Measurements from ENCODE around the gene SF3A1. TPM values are rescaled to one million over a fixed set of nuclear protein-coding genes. Genes with fewer than 3 reads are reported as not detected.
"Not testable (repeated sequence)": the region's sequence is repeated elsewhere in the genome, so short reads cannot be mapped to it uniquely, and the experiment has no call there.

The SF3A1 gene, protein sequence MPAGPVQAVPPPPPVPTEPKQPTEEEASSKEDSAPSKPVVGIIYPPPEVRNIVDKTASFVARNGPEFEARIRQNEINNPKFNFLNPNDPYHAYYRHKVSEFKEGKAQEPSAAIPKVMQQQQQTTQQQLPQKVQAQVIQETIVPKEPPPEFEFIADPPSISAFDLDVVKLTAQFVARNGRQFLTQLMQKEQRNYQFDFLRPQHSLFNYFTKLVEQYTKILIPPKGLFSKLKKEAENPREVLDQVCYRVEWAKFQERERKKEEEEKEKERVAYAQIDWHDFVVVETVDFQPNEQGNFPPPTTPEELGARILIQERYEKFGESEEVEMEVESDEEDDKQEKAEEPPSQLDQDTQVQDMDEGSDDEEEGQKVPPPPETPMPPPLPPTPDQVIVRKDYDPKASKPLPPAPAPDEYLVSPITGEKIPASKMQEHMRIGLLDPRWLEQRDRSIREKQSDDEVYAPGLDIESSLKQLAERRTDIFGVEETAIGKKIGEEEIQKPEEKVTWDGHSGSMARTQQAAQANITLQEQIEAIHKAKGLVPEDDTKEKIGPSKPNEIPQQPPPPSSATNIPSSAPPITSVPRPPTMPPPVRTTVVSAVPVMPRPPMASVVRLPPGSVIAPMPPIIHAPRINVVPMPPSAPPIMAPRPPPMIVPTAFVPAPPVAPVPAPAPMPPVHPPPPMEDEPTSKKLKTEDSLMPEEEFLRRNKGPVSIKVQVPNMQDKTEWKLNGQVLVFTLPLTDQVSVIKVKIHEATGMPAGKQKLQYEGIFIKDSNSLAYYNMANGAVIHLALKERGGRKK
- total RNA-seq (2014; rRNA removed; shearing (Covaris generic); ENCODE audit: low replicate concordance): 6.9 and 19.5 TPM in 2 replicates

DNA sequence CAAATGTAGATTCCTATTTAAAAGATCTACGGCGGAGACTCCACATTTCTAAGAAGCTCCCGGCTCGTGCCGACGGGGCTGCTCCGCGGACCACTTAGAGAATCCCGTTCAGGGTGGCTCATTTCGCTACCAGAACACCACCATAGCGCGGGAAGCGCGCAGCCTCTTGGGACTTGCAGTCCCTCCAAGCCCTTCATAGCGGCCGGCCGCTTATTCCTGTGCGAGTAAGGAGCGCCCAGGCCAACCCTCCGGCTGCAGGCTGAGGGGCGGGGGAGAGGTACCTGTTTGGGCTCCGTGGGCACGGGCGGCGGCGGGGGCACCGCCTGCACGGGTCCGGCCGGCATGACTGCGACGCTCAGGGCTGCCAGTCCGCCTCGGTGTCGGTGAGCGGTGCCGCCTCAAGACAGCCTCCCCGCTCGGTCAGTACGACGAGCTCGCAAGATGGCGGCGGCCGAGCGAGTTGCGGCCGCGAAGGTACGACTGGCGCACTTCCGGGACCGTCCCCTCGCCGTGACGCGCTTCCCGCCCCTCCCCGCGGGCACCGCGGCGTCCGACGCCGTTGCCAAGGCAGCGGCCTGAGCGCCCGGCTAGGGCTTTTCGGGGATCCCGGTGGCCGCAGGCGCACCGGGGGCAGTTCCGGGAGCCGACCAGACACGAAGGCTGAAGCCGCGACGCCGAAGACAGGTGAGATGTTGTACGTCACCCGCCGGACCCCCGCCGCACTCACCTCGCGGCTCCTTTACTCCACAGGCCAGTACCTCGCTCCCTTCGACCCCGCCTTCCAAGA, at the start of gene SF3A1, which contains the start of gene CCDC157:
Gene SF3A1, minus strand, starts transcription at position 446 of the 787 bp plus-strand sequence. Its CDS starts 102 bp downstream, at position 344.
Gene CCDC157, plus strand, starts transcription at position 559 of the 787 bp plus-strand sequence. CDS start 8,994 bp downstream, outside the sequence.
- peaks cover 21% of the 10 kb centered on the region for H3K36me3 ChIP-seq
- no peaks in the 10 kb centered on the region for H3K27me3 ChIP-seq
- peak; percentile 80 for DNase-seq
- peak within 1 kb of the TSS; percentile 99 for H3K4me3 ChIP-seq
- no peaks in the 10 kb centered on the region for H3K9me3 ChIP-seq

DNA sequence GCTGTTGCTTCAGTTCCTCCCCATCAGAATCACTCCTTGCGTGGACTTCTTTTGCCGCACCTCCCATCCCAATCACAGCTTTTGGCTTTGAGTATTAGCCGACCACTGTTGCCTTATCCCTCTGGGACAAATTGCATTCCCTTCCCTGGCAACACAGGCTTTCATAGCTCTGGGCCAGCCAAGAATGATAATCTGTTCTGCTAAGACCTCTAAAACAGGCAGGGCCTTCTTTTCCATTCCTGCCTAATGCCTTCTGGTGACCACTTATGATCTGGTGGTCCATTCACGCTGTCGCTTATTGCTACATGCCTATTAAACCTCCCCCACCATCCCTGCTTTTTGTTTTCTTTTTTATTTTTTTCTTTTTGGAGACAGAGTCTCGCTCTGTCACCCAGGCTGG, 49.7 kb upstream of the SF3A1 start:
- DNase-seq: no peak
- Histone ChIP-seq H3K4me3 (no peak overlapping the region), H3K27me3 (no peaks in the 10 kb centered on the region), H3K36me3 (peaks cover 30% of the 10 kb centered on the region), H3K9me3 (no peaks in the 10 kb centered on the region)

- Histone ChIP-seq H3K27me3 (no peaks in the 10 kb centered on the region), H3K9me3 (no peaks in the 10 kb centered on the region), H3K36me3 (peaks cover 24% of the 10 kb centered on the region), H3K4me3 (no peak overlapping the region)
- DNase-seq: no peak
These were observed 49.0 kb upstream of the SF3A1 start for GRCh38 chr22:30405731-30406130.

GRCh38 chr22:30404307-30404706, 47.6 kb upstream of the SF3A1 start:
- no peak for DNase-seq
- no peaks in the 10 kb centered on the region for H3K9me3 ChIP-seq
- peaks cover 11% of the 10 kb centered on the region for H3K36me3 ChIP-seq
- no peaks in the 10 kb centered on the region for H3K27me3 ChIP-seq
- no peak overlapping the region for H3K4me3 ChIP-seq

DNA sequence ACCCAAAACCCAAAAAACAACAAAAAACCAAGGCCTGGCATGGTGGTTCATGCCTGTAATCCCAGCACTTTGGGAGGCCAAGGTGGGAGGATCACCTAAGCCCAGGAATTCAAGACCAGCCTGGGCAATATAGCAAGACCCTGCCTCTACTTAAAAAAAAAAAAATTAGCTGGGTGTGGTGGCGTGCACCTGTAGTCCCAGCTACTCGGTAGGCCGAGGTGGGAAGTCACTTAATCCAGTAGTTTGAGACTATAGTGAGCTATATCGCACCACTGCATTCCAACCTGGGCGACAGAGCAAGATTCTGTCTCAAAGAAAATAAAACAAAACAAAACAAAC, 46.0 kb upstream of the SF3A1 start:
- H3K27me3 ChIP-seq, H3K36me3 ChIP-seq, H3K9me3 ChIP-seq, H3K4me3 ChIP-seq, DNase-seq: not testable (repeated sequence)

DNA sequence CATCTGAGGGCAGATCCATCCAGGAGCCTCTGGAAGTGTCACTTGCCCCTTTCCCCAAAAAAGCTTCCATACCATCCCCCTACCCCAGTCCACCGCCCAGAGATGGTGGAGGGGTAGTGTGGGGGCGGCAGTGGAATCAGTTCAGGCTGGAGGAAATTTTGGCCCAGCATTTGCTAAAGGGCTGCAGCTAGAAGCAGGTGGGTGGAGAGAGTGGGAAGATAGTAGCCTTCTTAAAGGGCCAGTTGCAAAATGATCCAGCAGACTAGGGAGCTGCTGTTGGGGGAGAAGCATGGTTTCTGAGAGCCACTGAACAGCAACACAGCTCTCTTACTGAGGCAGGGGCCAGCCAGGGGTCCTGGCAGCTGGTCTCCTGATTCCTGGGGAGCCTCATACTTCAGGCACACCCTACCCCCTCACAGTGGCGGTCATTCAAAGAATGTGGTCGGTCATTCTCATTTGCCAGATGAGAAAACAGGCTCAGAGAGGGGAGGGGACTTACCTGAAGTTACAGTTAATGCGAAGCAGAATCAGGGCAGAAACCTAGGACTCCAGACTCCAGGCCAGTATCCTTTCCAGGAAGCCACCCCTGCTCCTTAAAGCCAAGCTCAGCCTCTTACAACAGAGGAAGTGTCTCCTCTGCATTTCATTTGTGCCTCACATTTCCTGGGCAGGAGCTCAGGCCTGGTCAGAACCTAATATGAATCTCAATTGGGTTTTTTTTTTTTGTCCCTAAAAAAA, 45.5 kb upstream of the SF3A1 start:
- no peak for DNase-seq
- Histone ChIP-seq H3K27me3 (no peaks in the 10 kb centered on the region), H3K36me3 (peaks cover 6% of the 10 kb centered on the region; the same call in 1 of the 2 replicates), H3K9me3 (no peaks in the 10 kb centered on the region), H3K4me3 (no peak overlapping the region)

GRCh38 chr22:30401024-30401423, 44.3 kb upstream of the SF3A1 start:
- not testable (repeated sequence) for H3K27me3 ChIP-seq

GRCh38 chr22:30400159-30400558, 43.5 kb upstream of the SF3A1 start:
- DNase-seq: no peak
- Histone ChIP-seq H3K4me3 (no peak overlapping the region), H3K27me3 (no peaks in the 10 kb centered on the region)

More at GRCh38 chr22:30401024-30401423, 44.3 kb upstream of the SF3A1 start:
- DNase-seq, H3K9me3 ChIP-seq, H3K4me3 ChIP-seq, H3K36me3 ChIP-seq: not testable (repeated sequence)

GRCh38 chr22:30399718-30400117, 43.0 kb upstream of the SF3A1 start:
- Histone ChIP-seq H3K4me3 (no peak overlapping the region), H3K36me3 (no peaks in the 10 kb centered on the region), H3K9me3 (no peaks in the 10 kb centered on the region), H3K27me3 (no peaks in the 10 kb centered on the region)
- DNase-seq: no peak

More at GRCh38 chr22:30400159-30400558, 43.5 kb upstream of the SF3A1 start:
- H3K36me3 ChIP-seq: no peaks in the 10 kb centered on the region
- H3K9me3 ChIP-seq: no peaks in the 10 kb centered on the region

DNA sequence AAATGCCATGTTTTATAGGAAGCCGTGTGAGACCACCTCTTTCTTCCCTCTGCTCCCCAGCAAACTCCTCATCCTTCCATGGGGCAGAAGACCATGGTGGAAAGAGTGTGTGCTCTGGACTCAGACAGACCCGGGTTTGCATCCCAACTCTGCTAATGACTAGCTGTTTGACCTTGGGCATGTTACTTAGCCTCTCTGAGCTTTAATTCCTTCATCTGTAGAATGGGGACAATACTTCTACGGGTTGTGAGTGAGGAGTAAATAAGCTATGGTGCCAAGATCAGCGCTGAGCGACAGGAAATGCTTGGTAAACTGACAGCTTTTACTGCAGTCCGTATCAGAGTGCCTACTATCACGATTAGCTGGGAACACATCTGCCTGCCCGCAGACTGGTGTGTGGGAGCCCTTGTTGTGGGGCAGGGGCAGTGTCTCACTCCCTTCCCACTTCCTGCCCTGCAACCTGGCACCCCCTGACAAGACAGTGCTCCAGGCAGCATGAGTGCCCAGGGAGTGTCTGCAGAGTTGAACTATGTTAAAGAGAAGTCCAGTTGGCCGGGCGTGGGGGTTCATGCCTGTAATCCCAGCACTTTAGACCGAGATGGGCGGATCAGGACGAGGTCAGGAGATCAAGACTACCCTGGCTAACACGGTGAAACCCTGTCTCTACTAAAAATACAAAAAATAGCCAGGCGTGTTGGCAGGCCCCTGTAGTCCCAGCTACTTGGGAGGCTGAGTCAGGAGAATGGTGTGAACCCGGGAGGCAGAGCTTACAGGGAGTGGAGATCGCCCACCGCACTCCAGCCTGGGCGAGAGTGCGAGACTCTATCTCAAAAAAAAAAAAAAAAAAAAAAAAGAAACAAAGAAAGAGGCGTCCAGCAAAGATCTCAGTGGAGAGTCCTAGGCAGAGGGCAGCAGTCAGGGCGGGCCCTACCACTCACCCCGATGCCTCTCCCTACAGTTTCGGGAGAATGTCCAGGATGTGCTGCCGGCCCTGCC, 42.3 kb upstream of the SF3A1 start:
- no peak overlapping the region; the same call in 1 of the 2 replicates for H3K4me3 ChIP-seq

DNA sequence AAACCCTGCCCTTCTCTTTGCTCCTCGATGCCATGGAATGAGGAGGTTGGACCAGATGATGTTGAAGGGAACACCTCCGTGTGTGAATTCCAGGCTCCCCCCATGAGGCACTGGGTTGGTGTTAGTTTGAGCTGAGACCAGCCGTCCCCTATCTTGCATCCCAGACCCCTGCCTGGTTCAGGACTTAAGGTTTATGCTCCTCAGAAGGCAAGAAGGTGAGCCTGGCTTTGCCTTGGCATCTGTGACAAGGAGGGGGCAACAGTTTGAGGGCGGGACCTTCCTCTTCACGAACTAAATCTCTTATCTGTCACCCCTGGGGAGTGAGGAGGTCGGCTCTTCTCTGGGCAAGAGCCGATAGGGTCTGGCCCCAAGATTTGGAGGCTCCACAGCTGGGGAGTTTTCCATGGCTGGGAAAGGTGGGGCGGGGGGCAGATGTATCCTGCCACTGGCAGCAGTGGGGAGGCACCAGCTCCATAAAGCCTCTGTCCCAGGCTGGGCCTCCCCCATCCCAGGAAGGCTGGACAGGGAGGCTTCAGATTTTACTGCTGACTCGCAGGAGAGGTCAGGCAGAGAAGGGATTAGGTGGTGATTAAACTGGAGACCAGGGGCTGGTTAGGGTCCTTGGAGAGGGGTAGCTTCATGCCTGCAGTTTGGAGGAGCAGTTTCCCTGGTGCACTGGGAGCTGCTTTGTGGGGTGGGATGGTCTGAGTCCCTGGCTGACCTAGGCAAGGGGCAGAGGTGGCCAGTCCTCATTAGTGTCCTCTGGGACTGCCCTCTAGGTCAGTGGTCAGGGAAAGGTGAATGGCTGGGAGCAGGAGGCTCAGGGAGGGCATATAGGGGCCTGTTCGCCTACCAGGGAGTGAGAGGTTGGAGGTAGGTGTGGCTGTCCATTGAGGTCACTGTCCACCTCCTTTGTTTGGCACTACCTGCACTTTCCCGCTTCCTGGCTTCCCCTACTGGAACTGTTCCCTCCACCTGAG, 41.3 kb upstream of the SF3A1 start:
- peak; percentile 13 for DNase-seq

More for the DNA sequence above, 42.3 kb upstream of the SF3A1 start:
- H3K9me3 ChIP-seq: no peaks in the 10 kb centered on the region
- no peak for DNase-seq
- no peaks in the 10 kb centered on the region for H3K36me3 ChIP-seq
- no peaks in the 10 kb centered on the region for H3K27me3 ChIP-seq

DNA sequence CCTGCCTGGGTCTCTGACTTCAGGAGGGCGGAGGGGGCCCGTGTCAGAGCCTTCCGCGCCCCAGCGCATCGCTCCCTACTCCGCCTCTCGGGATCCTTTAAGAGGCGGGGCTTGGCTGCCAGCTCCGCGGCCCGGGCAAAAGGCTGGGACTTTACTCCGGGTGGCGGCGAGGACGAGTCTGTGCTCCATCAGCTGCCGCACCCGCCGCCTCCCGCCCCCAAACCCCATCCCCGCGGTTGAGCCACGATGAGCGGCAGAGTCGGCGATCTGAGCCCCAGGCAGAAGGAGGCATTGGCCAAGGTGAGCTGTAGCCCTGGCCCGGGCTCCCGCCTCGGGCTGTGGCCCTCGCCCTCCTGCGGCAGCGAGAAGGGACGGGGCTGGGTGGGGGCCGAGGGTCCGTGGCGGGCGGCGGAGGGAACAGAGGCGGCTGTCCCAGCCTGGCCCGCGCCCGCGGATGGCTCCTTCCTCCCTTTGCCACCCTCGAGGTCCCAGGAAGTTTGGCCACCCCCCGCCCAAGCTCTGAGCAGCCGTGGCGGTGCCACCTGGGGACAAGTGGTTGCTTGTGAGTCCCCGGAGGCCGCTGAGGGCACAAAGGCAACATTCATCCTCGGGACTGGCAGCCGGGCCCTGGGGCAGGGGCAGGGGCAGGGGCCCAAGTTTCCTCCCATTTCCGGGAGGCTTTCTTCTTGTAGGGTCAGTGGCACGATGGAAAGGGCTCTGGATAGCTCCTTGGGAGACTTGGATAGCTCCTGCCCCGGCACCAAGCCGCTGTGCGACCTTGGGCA, 40.4 kb upstream of the SF3A1 start, which contains the start of gene SEC14L2:
Gene SEC14L2, plus strand, starts transcription at position 148 of the 785 bp plus-strand sequence. Its CDS starts 99 bp downstream, at position 247.
- no peaks in the 10 kb centered on the region for H3K36me3 ChIP-seq
- H3K9me3 ChIP-seq: no peaks in the 10 kb centered on the region
- no peaks in the 10 kb centered on the region for H3K27me3 ChIP-seq
- peak; percentile 73 for DNase-seq
- H3K4me3 ChIP-seq: peak within 1 kb of the TSS; percentile 75

More for the DNA sequence above, 41.3 kb upstream of the SF3A1 start:
- no peaks in the 10 kb centered on the region for H3K27me3 ChIP-seq
- H3K9me3 ChIP-seq: no peaks in the 10 kb centered on the region
- H3K36me3 ChIP-seq: no peaks in the 10 kb centered on the region
- H3K4me3 ChIP-seq: peak overlapping the region; percentile 75

DNA sequence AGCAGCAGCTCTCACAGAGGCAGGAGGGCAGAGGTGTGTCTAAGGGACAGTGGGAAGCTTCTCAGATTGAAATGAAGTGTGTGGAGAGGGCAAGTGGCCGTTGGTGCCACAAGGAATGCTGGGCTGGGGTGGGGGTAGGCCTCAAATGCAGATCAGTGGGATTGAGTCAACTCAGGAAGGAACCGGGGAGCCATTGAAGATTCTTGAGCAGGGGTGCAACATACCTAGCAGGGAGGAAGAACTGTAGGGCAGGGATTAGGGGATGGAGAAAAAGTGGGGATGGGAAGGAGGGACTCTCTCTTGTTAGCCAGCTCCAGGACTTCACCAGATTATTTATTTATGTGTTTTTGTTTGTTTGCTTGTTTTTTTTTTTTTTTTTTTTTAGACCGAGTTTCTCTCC, 37.2 kb upstream of the SF3A1 start:
- DNase-seq: no peak
- peaks cover 6% of the 10 kb centered on the region for H3K9me3 ChIP-seq
- no peaks in the 10 kb centered on the region for H3K36me3 ChIP-seq
- no peaks in the 10 kb centered on the region for H3K27me3 ChIP-seq
- no peak overlapping the region for H3K4me3 ChIP-seq

All from MG63 (cell line).